Measurements from ENCODE around the gene ATP11A. TPM values are rescaled to one million over a fixed set of nuclear protein-coding genes. Genes with fewer than 3 reads are reported as not detected.

ATP11A gene
- total and polyA plus RNA-seq, 2 donors (not counting 3 experiments of a cell fraction or from before 2014, with no cell fraction given), result 16.5 to 88.1 TPM

GRCh38 chr13:112877539-112877938, 187.7 kb downstream of the ATP11A start:
- H3K4me1 ChIP-seq (ENCODE audit: control insufficient read depth, extremely low read depth, insufficient read depth, low read length), result no peaks in the 10 kb centered on the region
- H3K79me2 ChIP-seq (ENCODE audit: control insufficient read depth, insufficient read depth, low read length), result no peaks in the 10 kb centered on the region
- FAIRE-seq (no peak), DNase-seq (ENCODE audit: low read depth, low spot score) (no peak)
- H3K27me3 ChIP-seq (ENCODE audit: control insufficient read depth in 2 of 2, insufficient read depth in 2 of 2, low read length in 2 of 2), result no peaks in the 10 kb centered on the region
- H4K20me1 ChIP-seq (replicated peaks; ENCODE audit: control insufficient read depth, extremely low read depth, insufficient read depth, low read length), result no peaks in the 10 kb centered on the region
- no TSS peak for BruUV-seq (replicated peaks)
- no peaks in the 10 kb centered on the region for H3K9me3 ChIP-seq (replicated peaks; ENCODE audit: control insufficient read depth, insufficient read depth, low read length)
- no peak overlapping the region for H3K4me2 ChIP-seq (ENCODE audit: insufficient read depth, low read length)
- CTCF ChIA-PET, result no interaction called here
- no peak overlapping the region for H2AFZ ChIP-seq (ENCODE audit: low read depth, low read length)
- dilution Hi-C loops (cut with MboI; ENCODE audit: extremely low pct_ligation_motif_present, low sequenced_read_pairs) (no loop called here), intact Hi-C loops (cut with micrococcal nuclease) (no loop called here)
- H3K9me1 ChIP-seq (replicated peaks; ENCODE audit: control insufficient read depth, extremely low read depth, insufficient read depth, low read length), result no peaks in the 10 kb centered on the region
- no peak overlapping the region for H3K27ac ChIP-seq (ENCODE audit: insufficient read depth, low read depth, low read length)
- no peak overlapping the region for H3K4me3 ChIP-seq (replicated peaks in 1 of 3; ENCODE audit: insufficient read depth in 1 of 3, low read depth in 1 of 3, low read length in 3 of 3)
- TF ChIP-seq POLR2A (IDR thresholded peaks at IDR 0.05; ENCODE audit: low read depth, low read length) (no peak), CTCF (IDR thresholded peaks at IDR 0.05; ENCODE audit: extremely low read depth in 1 of 2, insufficient read depth in 1 of 2, low read depth in 1 of 2, low read length in 2 of 2) (no peak), POLR2AphosphoS5 (IDR thresholded peaks at IDR 0.05; ENCODE audit: insufficient read depth, low read depth, low read length) (no peak), MYC (IDR thresholded peaks at IDR 0.05; ENCODE audit: low read depth, low read length) (no peak), FOS (IDR thresholded peaks at IDR 0.05; ENCODE audit: borderline replicate concordance, insufficient read depth, low read length) (no peak), EZH2 (IDR thresholded peaks at IDR 0.05; ENCODE audit: borderline replicate concordance, low read depth, low read length, severe bottlenecking) (no peak), MAX (IDR thresholded peaks at IDR 0.05; ENCODE audit: insufficient read depth, insufficient read length) (no peak), JUN (IDR thresholded peaks at IDR 0.05; ENCODE audit: borderline replicate concordance, insufficient read depth, insufficient read length, low read depth) (no peak), GATA2 (IDR thresholded peaks at IDR 0.05; ENCODE audit: insufficient read depth, insufficient read length, low read depth, low read length) (no peak)
- H3K36me3 ChIP-seq (ENCODE audit: control insufficient read depth in 2 of 2, extremely low read depth in 1 of 2, insufficient read depth in 2 of 2, low read length in 2 of 2), result peaks cover 2 to 21% of the 10 kb centered on the region in 2 experiments
- no peak overlapping the region for H3K9ac ChIP-seq (replicated peaks; ENCODE audit: extremely low read depth, insufficient read depth, low read length)
- POLR2A ChIA-PET, result no interaction called here

Measured in endothelial cell of umbilical vein (primary cell).